Measurements from ENCODE around the gene RBBP8NL.

The RBBP8NL gene

GRCh38 chr20:62457831-62458230 is 30.5 kb upstream of the RBBP8NL start:
- peaks cover 100% of the 10 kb centered on the region for H3K27me3 ChIP-seq (replicated peaks; ENCODE audit: insufficient read depth, low read length)

DNA sequence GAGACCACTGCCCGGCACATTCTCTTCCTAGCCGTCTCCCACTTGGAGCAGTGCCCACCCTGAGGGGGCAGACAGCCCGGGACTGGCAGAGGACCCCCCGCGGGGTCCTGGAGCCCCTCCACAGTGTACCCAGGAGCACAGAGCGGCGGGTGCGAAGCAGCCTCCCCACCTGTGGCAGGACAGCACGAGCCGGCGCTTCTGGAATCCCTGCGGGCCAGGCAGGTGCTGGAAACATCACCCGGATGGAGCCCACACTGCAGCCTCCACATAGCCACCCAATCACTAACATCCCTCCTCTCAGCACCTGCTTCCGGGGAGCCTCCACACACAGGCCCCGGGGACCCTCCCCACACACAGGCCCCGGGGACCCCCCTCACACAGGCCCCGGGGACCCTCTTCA is 29.8 kb upstream of the RBBP8NL start:
- H3K79me2 ChIP-seq (ENCODE audit: low read length), result no peaks in the 10 kb centered on the region
- no peak overlapping the region for H3K9ac ChIP-seq (ENCODE audit: low read length)
- H3K36me3 ChIP-seq (replicated peaks; ENCODE audit: insufficient read depth, low read length), result no peaks in the 10 kb centered on the region
- no peaks in the 10 kb centered on the region for H4K20me1 ChIP-seq (ENCODE audit: insufficient read depth, low read length)
- no peak for DNase-seq
- H3K4me3 ChIP-seq (ENCODE audit: low read length), result no peak overlapping the region
- no peak overlapping the region for H3K4me2 ChIP-seq (ENCODE audit: low read depth, low read length)
- H3K9me3 ChIP-seq (replicated peaks; ENCODE audit: insufficient read depth, low read length), result no peaks in the 10 kb centered on the region
- H3K27ac ChIP-seq (ENCODE audit: low read length), result no peak overlapping the region
- no peak overlapping the region for H2AFZ ChIP-seq (ENCODE audit: low read length)
- H3K4me1 ChIP-seq (ENCODE audit: low read length), result no peaks in the 10 kb centered on the region
- H3K27me3 ChIP-seq (replicated peaks; ENCODE audit: insufficient read depth, low read length), result peaks cover 100% of the 10 kb centered on the region
- no peaks in the 10 kb centered on the region for H3F3A ChIP-seq (ENCODE audit: insufficient read depth, low read length)
- TF ChIP-seq, protein P1, sequence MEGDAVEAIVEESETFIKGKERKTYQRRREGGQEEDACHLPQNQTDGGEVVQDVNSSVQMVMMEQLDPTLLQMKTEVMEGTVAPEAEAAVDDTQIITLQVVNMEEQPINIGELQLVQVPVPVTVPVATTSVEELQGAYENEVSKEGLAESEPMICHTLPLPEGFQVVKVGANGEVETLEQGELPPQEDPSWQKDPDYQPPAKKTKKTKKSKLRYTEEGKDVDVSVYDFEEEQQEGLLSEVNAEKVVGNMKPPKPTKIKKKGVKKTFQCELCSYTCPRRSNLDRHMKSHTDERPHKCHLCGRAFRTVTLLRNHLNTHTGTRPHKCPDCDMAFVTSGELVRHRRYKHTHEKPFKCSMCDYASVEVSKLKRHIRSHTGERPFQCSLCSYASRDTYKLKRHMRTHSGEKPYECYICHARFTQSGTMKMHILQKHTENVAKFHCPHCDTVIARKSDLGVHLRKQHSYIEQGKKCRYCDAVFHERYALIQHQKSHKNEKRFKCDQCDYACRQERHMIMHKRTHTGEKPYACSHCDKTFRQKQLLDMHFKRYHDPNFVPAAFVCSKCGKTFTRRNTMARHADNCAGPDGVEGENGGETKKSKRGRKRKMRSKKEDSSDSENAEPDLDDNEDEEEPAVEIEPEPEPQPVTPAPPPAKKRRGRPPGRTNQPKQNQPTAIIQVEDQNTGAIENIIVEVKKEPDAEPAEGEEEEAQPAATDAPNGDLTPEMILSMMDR (IDR thresholded peaks at IDR 0.05; ENCODE audit: low read length), result no peak
- TF ChIP-seq EZH2phosphoT487 (IDR thresholded peaks at IDR 0.05; ENCODE audit: low read length) (no peak), EZH2 (optimal IDR thresholded peaks at IDR 0.05; ENCODE audit: low read depth, low read length) (no peak)
- no peaks in the 10 kb centered on the region for H3K9me2 ChIP-seq (replicated peaks; ENCODE audit: insufficient read depth, low read length)

More at GRCh38 chr20:62457831-62458230, 30.5 kb upstream of the RBBP8NL start:
- TF ChIP-seq EZH2phosphoT487 (IDR thresholded peaks at IDR 0.05; ENCODE audit: low read length) (no peak), EZH2 (optimal IDR thresholded peaks at IDR 0.05; ENCODE audit: low read depth, low read length) (no peak)
- TF ChIP-seq, protein P1 (IDR thresholded peaks at IDR 0.05; ENCODE audit: low read length), result no peak
- H3K9ac ChIP-seq (ENCODE audit: low read length), result no peak overlapping the region
- no peak overlapping the region for H3K27ac ChIP-seq (ENCODE audit: low read length)
- H3K4me2 ChIP-seq (ENCODE audit: low read depth, low read length), result no peak overlapping the region
- H3K4me1 ChIP-seq (ENCODE audit: low read length), result no peaks in the 10 kb centered on the region
- H3F3A ChIP-seq (ENCODE audit: insufficient read depth, low read length), result no peaks in the 10 kb centered on the region
- no peak overlapping the region for H2AFZ ChIP-seq (ENCODE audit: low read length)
- no peak overlapping the region for H3K4me3 ChIP-seq (ENCODE audit: low read length)
- no peaks in the 10 kb centered on the region for H3K9me2 ChIP-seq (replicated peaks; ENCODE audit: insufficient read depth, low read length)
- H3K79me2 ChIP-seq (ENCODE audit: low read length), result no peaks in the 10 kb centered on the region
- no peaks in the 10 kb centered on the region for H3K9me3 ChIP-seq (replicated peaks; ENCODE audit: insufficient read depth, low read length)
- no peak for DNase-seq
- H3K36me3 ChIP-seq (replicated peaks; ENCODE audit: insufficient read depth, low read length), result no peaks in the 10 kb centered on the region
- H4K20me1 ChIP-seq (ENCODE audit: insufficient read depth, low read length), result no peaks in the 10 kb centered on the region

DNA sequence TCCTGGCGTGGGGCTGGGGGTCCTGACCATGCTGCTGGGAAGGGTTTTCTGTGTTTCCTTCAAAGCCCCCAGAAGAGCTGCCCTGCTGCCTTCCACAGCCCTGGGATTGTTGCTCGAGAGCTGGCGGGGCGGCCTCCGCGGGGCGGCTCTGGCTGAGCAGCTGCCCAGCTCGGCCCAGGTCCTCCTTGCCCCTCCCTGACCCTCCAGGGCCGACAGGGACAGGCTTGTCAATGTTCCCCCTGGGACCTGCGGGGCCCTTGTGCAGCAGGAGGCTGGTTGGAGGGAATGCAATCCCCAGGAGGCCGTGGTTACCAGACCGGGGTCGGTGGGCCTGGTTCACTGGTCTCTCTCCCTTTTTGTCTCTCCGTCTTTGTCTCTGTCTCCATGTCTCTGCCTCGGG is 28.6 kb upstream of the RBBP8NL start:
- no peak for DNase-seq
- H3K27ac ChIP-seq (ENCODE audit: low read length), result no peak overlapping the region
- no peak overlapping the region for H3K4me3 ChIP-seq (ENCODE audit: low read length)
- no peaks in the 10 kb centered on the region for H3K9me2 ChIP-seq (replicated peaks; ENCODE audit: insufficient read depth, low read length)
- no peaks in the 10 kb centered on the region for H4K20me1 ChIP-seq (ENCODE audit: insufficient read depth, low read length)
- no peak overlapping the region for H3K9ac ChIP-seq (ENCODE audit: low read length)
- no peak overlapping the region for H3K4me2 ChIP-seq (ENCODE audit: low read depth, low read length)
- H3K79me2 ChIP-seq (ENCODE audit: low read length), result no peaks in the 10 kb centered on the region
- H3K36me3 ChIP-seq (replicated peaks; ENCODE audit: insufficient read depth, low read length), result no peaks in the 10 kb centered on the region
- no peak overlapping the region for H2AFZ ChIP-seq (ENCODE audit: low read length)
- peaks cover 97% of the 10 kb centered on the region for H3K27me3 ChIP-seq (replicated peaks; ENCODE audit: insufficient read depth, low read length)
- no peaks in the 10 kb centered on the region for H3F3A ChIP-seq (ENCODE audit: insufficient read depth, low read length)
- no peak for TF ChIP-seq EZH2 (optimal IDR thresholded peaks at IDR 0.05; ENCODE audit: low read depth, low read length)
- TF ChIP-seq EZH2phosphoT487 (IDR thresholded peaks at IDR 0.05; ENCODE audit: low read length), result no peak
- TF ChIP-seq, protein P1 (IDR thresholded peaks at IDR 0.05; ENCODE audit: low read length), result no peak
- H3K9me3 ChIP-seq (replicated peaks; ENCODE audit: insufficient read depth, low read length), result no peaks in the 10 kb centered on the region
- H3K4me1 ChIP-seq (ENCODE audit: low read length), result no peaks in the 10 kb centered on the region
